ENCODE results near the gene GRIK3.

GRIK3 gene

GRCh38 chr1:36776256-36776655 lies 258.1 kb downstream of the GRIK3 start (continued):
- TF ChIP-seq OVOL3 (tag by site-specific recombination; IDR thresholded peaks at IDR 0.05) (no peak), ZFHX2 (tag by site-specific recombination; conservative IDR thresholded peaks at IDR 0.05) (peak; percentile 94), BCL6B (tag by site-specific recombination; IDR thresholded peaks at IDR 0.05) (no peak), CTCF (tag by site-specific recombination; IDR thresholded peaks at IDR 0.05) (no peak), KLF8 (tag by site-specific recombination; IDR thresholded peaks at IDR 0.05) (no peak), ZNF366 (tag by site-specific recombination; conservative IDR thresholded peaks at IDR 0.05) (0 out of 2 replicates have a peak, but pooled peaks have one; percentile 24), ZNF830 (tag by site-specific recombination; IDR thresholded peaks at IDR 0.05; ENCODE audit: low read depth) (no peak)

GRCh38 chr1:36775716-36776115 lies 258.6 kb downstream of the GRIK3 start:
- Histone ChIP-seq H3K4me3 (ENCODE audit: low read depth, low read length) (no peak overlapping the region), H3K4me1 (ENCODE audit: control insufficient read depth, insufficient read depth, low read length) (no peaks in the 10 kb centered on the region), H3K36me3 (ENCODE audit: control insufficient read depth in 2 of 2, insufficient read depth in 1 of 2, low read length in 2 of 2) (no peaks in the 10 kb centered on the region), H3K27ac (ENCODE audit: extremely low read depth, low read depth, low read length) (no peak overlapping the region), H3K9me3 (ENCODE audit: control insufficient read depth, insufficient read depth, low read depth, low read length) (no peaks in the 10 kb centered on the region)
- TF ChIP-seq PRDM1 (tag by site-specific recombination; IDR thresholded peaks at IDR 0.05) (no peak), ZBTB1 (tag by site-specific recombination; IDR thresholded peaks at IDR 0.05) (no peak), ZNF423 (tag by site-specific recombination; IDR thresholded peaks at IDR 0.05) (peak; percentile 81), ZIC2 (tag by site-specific recombination; IDR thresholded peaks at IDR 0.05) (peak; percentile 97), ZNF148 (tag by site-specific recombination; IDR thresholded peaks at IDR 0.05; ENCODE audit: borderline replicate concordance) (no peak), PRDM10 (tag by site-specific recombination; IDR thresholded peaks at IDR 0.05) (no peak), ZNF426 (tag by site-specific recombination; IDR thresholded peaks at IDR 0.05) (no peak), ZNF549 (tag by site-specific recombination; IDR thresholded peaks at IDR 0.05) (no peak), ZBTB20 (tag by site-specific recombination; IDR thresholded peaks at IDR 0.05) (0 out of 2 replicates have a peak, but pooled peaks have one; percentile 15)
- POLR2A ChIA-PET, result no interaction called here
- CTCF ChIA-PET, result no interaction called here
